GM12878 (cell line): ENCODE results near the gene RASGRP2. TPM values are rescaled to one million over a fixed set of nuclear protein-coding genes. Genes with fewer than 3 reads are reported as not detected.

Experiments
- ATAC-seq: fragments of 200-7000 bp; cut with Tn5 transposase; 3 replicates; pipeline ENCODE4 v1.9.1; 2020; ENCODE audit warnings: mild to moderate bottlenecking, moderate library complexity
- BruUV-seq: library from RNA; stranded (reverse); fragments of 400-500 nt; replicated peaks from 2 replicates; lab custom pipeline; 2021; lab: Mats Ljungman, UMichigan
- CTCF ChIA-PET: fragments of 300-600 bp; sonication (Branson Sonifier 250); formaldehyde crosslinking; extraction: SDS; loops from one replicate; lab custom pipeline; 2021; ENCODE audit warnings: inconsistent platforms; lab: Yijun Ruan, JAX
- POLR2A ChIA-PET: fragments of 350-600 bp; formaldehyde crosslinking; extraction: SDS; loops from one replicate; lab custom pipeline; 2021; ENCODE audit warnings: inconsistent platforms; lab: Charles Lee
- RAD21 ChIA-PET: fragments of 300-600 bp; sonication (Branson Sonifier 250); formaldehyde crosslinking; loops from one replicate; lab custom pipeline; 2023; ENCODE audit warnings: antibody characterized with exemption; ENCODE audit not compliant: unreplicated experiment; lab: Charles Lee
- SMC1A ChIA-PET: fragments of 300-600 bp; sonication (Branson Sonifier 250); formaldehyde crosslinking; loops from one replicate; lab custom pipeline; 2023; ENCODE audit not compliant: unreplicated experiment, uncharacterized antibody; lab: Charles Lee
- DNase-seq: peaks from one replicate; pipeline ENCODE4 v3.0.0-alpha.2; 2011; ENCODE audit warnings: low read depth, low spot score
- FAIRE-seq: peaks from 3 replicates; lab custom pipeline; 2011; peaks lifted over from hg19 to GRCh38; lab: Jason Lieb, UNC
- H2AFZ ChIP-seq: 2 replicates; pipeline ENCODE4 v1.6.0; 2011; ENCODE audit warnings: low read depth, low read length, control low read depth; ENCODE audit not compliant: control insufficient read depth
- H3K27ac ChIP-seq: 2 replicates; pipeline ENCODE4 v1.5.1; 2011; ENCODE audit warnings: control low read depth; ENCODE audit not compliant: control insufficient read depth, insufficient read depth
- H3K27me3 ChIP-seq, 2 experiments: replicated peaks in 1 of 2; 2 replicates each; pipeline versions ENCODE4 v1.6.0 to v1.6.1; 2011; ENCODE audit warnings: low read length in 1 of 2; ENCODE audit not compliant: control insufficient read depth in 2 of 2, insufficient read depth in 2 of 2
- H3K36me3 ChIP-seq, 2 experiments: 2 replicates each; pipeline ENCODE4 v1.5.1; 2011; ENCODE audit warnings: low read length in 1 of 2; ENCODE audit not compliant: control insufficient read depth in 2 of 2, insufficient read depth in 2 of 2
- H3K4me1 ChIP-seq: 2 replicates; pipeline ENCODE4 v1.6.1; 2011; ENCODE audit warnings: mild to moderate bottlenecking, low read length, moderate library complexity, mixed read lengths; ENCODE audit not compliant: control insufficient read depth, insufficient read depth
- H3K4me2 ChIP-seq: 2 replicates; pipeline ENCODE4 v1.6.0; 2011; ENCODE audit warnings: control low read depth; ENCODE audit not compliant: control insufficient read depth, insufficient read depth
- H3K4me3 ChIP-seq: fragments of 200-600 bp; sonication (generic); 2 replicates; pipeline ENCODE4 v1.5.1; 2016
- H3K79me2 ChIP-seq: 2 replicates; pipeline ENCODE4 v1.6.0; 2011; ENCODE audit warnings: low read length; ENCODE audit not compliant: control insufficient read depth, insufficient read depth
- H3K9ac ChIP-seq: 2 replicates; pipeline ENCODE4 v1.8.0; 2011; ENCODE audit warnings: low read length, control low read depth, mixed read lengths; ENCODE audit not compliant: control insufficient read depth, insufficient read depth
- H3K9me3 ChIP-seq: replicated peaks from 3 replicates; pipeline ENCODE4 v1.5.1; 2011; ENCODE audit warnings: mild to moderate bottlenecking, low read length; ENCODE audit not compliant: control insufficient read depth, insufficient read depth
- H4K20me1 ChIP-seq: 2 replicates; pipeline ENCODE4 v1.6.0; 2011; ENCODE audit not compliant: control insufficient read depth, insufficient read depth
- EZH2 ChIP-seq: IDR thresholded peaks from 2 replicates; pipeline ENCODE4 v1.6.1; 2012; ENCODE audit warnings: low read depth, mild to moderate bottlenecking, control low read depth, inconsistent platforms, low read length, borderline replicate concordance; ENCODE audit not compliant: control insufficient read depth
- SPI1 ChIP-seq: IDR thresholded peaks from 2 replicates; pipeline ENCODE4 v1.6.1; 2011; ENCODE audit warnings: low read depth, mild to moderate bottlenecking, low read length, moderate library complexity, borderline replicate concordance; ENCODE audit not compliant: insufficient read depth
- SREBF1 ChIP-seq: IDR thresholded peaks from 2 replicates; pipeline ENCODE4 v1.6.1; 2012; ENCODE audit warnings: mild to moderate bottlenecking, low read length
- TAF1 ChIP-seq: IDR thresholded peaks from 2 replicates; pipeline ENCODE4 v1.6.1; 2011; ENCODE audit warnings: mild to moderate bottlenecking, low read depth, low read length, borderline replicate concordance
- YBX1 ChIP-seq: fragments of 450-650 bp; IDR thresholded peaks from 2 replicates; pipeline ENCODE4 v1.6.1; 2016; ENCODE audit warnings: antibody characterized with exemption
- WGBS: methylation state at CpG from one replicate; pipeline ENCODE4 v1.1.6; 2016; ENCODE audit warnings: low lambda C conversion rate; ENCODE audit not compliant: insufficient replicate concordance, insufficient coverage; ENCODE audit errors: missing lambda C conversion rate; 5-methylcytosine and 5-hydroxymethylcytosine counted together
- in situ Hi-C: fragments of 300-500 bp; cut with MboI; formaldehyde crosslinking; loops from 9 replicates; pipeline ENCODE4 v1.14.3; 2018; ENCODE audit warnings: mixed read lengths
- intact Hi-C: fragments of 100-400 bp; cut with micrococcal nuclease; formaldehyde crosslinking; loops from one replicate; pipeline ENCODE4 v1.14.2; 2022; ENCODE audit not compliant: unreplicated experiment
- polyA plus RNA-seq, 11 experiments: library from polyadenylated mRNA; depleted of rRNA in 4 of 11; unstranded in 6 of 11; stranded (reverse) in 5 of 11; fragments of >200 nt; fragmentation: Nextera tagmentation in 4 of 11; fragmentation: Illumina TruSeq in 1 of 11; extraction: Ambion mirVana in 4 of 11; extraction: Trizol in 1 of 11; gene quantifications; 1 replicate in 1 of 11; 2 replicates in 10 of 11; pipeline versions ENCODE4 v1.2.1 to v1.2.3, GENCODE V29; 2011 to 2016; ENCODE audit warnings: inconsistent platforms in 2 of 11, missing spikeins in 2 of 11, low read depth in 1 of 11
- total RNA-seq, 4 experiments: library from RNA; depleted of rRNA in 3 of 4; stranded (reverse); fragments of >200 nt in 3 of 4; fragmentation: Illumina TruSeq in 1 of 4; extraction: Trizol in 1 of 4; gene quantifications; 2 replicates each; pipeline versions ENCODE4 v1.2.1 to v1.2.3, GENCODE V29; 2013 to 2021
- TF ChIP-seq, protein P1 (sequence below): fragments of 450-650 bp; IDR thresholded peaks from 2 replicates; pipeline ENCODE4 v1.6.1; 2016; ENCODE audit warnings: mild to moderate bottlenecking, moderate library complexity, borderline replicate concordance
- TF ChIP-seq, protein P2 (sequence below): fragments of 150-350 bp; IDR thresholded peaks from 2 replicates; pipeline ENCODE4 v1.6.1; 2014; ENCODE audit warnings: mild to moderate bottlenecking, low read depth, low read length

The RASGRP2 gene
- total and polyA plus RNA-seq, 10 of the 15 experiments (the other 5 are each of a cell fraction or from before 2014, with no cell fraction given), result 0.26 to 9.0 (median 5.4) TPM

DNA sequence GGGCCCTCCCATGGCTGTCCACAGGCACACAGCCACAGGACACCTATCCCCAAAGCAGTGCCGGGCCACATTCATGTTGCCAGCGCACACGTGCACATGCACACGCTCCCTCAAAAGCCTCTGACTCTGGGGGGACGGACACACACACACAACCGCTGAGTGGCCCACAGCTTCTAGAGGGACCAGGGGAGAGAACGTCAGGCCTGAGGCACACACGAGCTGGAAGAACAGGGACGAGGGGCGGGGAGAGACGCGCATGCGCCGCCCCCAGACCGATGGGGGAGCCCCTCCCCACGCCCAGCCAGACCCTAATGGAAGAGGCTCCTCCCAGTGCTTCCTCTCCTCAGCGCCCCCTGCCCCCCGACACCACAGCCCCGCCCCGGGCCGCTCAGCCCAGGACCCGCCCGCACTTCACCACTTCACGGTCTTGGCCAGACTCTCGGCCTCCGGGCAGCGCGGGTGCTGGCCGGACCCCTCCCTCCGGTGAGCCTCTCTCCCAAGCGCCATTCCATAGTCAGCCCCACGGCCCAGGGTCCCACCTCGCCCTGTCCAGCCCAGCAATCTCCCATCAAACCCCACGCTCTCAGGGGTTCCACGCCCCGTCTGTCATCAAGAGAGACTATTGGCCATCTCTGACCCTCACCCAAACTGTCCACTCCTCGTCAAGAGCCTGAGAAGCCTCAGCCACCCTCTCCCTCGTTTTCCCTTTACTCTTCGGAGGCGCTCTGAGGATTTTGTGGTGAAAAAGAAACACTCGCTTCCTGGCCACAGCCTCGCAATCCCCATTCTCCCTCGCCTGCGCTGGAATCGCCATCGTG lies 32.6 kb downstream of the RASGRP2 start (continued):
- TF ChIP-seq, protein P1, sequence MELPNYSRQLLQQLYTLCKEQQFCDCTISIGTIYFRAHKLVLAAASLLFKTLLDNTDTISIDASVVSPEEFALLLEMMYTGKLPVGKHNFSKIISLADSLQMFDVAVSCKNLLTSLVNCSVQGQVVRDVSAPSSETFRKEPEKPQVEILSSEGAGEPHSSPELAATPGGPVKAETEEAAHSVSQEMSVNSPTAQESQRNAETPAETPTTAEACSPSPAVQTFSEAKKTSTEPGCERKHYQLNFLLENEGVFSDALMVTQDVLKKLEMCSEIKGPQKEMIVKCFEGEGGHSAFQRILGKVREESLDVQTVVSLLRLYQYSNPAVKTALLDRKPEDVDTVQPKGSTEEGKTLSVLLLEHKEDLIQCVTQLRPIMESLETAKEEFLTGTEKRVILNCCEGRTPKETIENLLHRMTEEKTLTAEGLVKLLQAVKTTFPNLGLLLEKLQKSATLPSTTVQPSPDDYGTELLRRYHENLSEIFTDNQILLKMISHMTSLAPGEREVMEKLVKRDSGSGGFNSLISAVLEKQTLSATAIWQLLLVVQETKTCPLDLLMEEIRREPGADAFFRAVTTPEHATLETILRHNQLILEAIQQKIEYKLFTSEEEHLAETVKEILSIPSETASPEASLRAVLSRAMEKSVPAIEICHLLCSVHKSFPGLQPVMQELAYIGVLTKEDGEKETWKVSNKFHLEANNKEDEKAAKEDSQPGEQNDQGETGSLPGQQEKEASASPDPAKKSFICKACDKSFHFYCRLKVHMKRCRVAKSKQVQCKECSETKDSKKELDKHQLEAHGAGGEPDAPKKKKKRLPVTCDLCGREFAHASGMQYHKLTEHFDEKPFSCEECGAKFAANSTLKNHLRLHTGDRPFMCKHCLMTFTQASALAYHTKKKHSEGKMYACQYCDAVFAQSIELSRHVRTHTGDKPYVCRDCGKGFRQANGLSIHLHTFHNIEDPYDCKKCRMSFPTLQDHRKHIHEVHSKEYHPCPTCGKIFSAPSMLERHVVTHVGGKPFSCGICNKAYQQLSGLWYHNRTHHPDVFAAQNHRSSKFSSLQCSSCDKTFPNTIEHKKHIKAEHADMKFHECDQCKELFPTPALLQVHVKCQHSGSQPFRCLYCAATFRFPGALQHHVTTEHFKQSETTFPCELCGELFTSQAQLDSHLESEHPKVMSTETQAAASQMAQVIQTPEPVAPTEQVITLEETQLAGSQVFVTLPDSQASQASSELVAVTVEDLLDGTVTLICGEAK, result no peak
- no peak for TF ChIP-seq SPI1
- TF ChIP-seq SREBF1, result no peak

DNA sequence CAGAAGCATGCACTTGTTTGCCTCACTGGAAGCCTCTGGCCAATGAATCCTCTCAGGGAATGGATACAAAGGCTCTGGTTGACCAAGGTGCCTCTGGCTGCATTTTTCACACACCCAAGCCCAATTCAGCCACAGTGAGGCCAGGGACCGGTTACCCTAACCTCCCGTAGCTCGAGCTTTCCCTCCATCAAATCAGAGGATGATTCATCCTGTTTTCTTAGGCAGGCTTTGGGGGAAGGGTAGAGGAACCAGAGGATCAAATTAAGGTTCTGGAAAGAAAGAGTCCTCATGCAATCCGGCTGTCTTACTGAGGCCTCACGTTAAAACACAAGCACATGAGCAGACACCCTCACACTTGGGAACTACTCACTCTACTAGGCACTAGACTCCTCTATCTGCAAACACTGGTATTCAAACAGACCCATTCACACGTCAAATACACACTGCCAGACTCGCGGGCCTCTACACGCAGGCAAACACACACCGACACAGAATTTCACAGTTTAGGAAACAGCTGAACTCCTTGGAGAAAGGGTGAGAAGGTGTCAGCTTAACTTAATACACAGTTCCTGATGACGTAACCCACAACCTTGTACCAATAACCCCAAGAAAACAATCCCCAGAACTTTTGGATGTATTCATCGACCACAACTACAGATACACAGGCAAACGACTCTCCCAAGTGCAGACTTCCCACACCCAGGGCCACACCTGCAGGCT lies 33.4 kb downstream of the RASGRP2 start:
- peaks cover 4 to 10% of the 10 kb centered on the region in 2 experiments; a peak in 3 of 4 replicates for H3K27me3 ChIP-seq
- H3K4me2 ChIP-seq, result no peak overlapping the region
- ChIA-PET POLR2A (interaction anchor here (0.5 kb wide), 1 partner anchor 108 kb away, joined by 3 read pairs; no protein-coding TSS in a partner anchor), SMC1A (interaction anchor here (0.6 kb wide), 1 partner anchor 431 kb away, joined by 3 read pairs; no protein-coding TSS in a partner anchor), RAD21 (no interaction called here)
- no peak overlapping the region for H3K4me3 ChIP-seq
- H4K20me1 ChIP-seq, result no peaks in the 10 kb centered on the region
- peaks cover 7% of the 10 kb centered on the region for H3K4me1 ChIP-seq
- no peaks in the 10 kb centered on the region for H3K9me3 ChIP-seq
- H3K27ac ChIP-seq, result no peak overlapping the region
- no peak overlapping the region for H2AFZ ChIP-seq
- H3K79me2 ChIP-seq, result no peaks in the 10 kb centered on the region
- intact Hi-C loops, result no loop called here
- no peak for DNase-seq
- H3K9ac ChIP-seq, result no peak overlapping the region
- H3K36me3 ChIP-seq, result no peaks in the 10 kb centered on the region
- BruUV-seq, result no TSS peak
- WGBS, result 34% methylated on average over 13 of the region's 13 CpGs
- no peak for TF ChIP-seq TAF1
- TF ChIP-seq EZH2, result no peak
- TF ChIP-seq, protein P2, sequence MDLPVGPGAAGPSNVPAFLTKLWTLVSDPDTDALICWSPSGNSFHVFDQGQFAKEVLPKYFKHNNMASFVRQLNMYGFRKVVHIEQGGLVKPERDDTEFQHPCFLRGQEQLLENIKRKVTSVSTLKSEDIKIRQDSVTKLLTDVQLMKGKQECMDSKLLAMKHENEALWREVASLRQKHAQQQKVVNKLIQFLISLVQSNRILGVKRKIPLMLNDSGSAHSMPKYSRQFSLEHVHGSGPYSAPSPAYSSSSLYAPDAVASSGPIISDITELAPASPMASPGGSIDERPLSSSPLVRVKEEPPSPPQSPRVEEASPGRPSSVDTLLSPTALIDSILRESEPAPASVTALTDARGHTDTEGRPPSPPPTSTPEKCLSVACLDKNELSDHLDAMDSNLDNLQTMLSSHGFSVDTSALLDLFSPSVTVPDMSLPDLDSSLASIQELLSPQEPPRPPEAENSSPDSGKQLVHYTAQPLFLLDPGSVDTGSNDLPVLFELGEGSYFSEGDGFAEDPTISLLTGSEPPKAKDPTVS, result no peak
- TF ChIP-seq YBX1, result no peak
- TF ChIP-seq, all 136 proteins: peak for 0
- CTCF ChIA-PET, result interaction anchor here (0.7 kb wide), 1 partner anchor 22 kb away, joined by 3 read pairs; no protein-coding TSS in a partner anchor
- FAIRE-seq, result no peak
- ATAC-seq, result no peak
- in situ Hi-C loops, result no loop called here
